Adipocyte (in vitro differentiated cells): ENCODE data around the gene ROR1.

Experiments
- DNase-seq: peaks from one replicate; pipeline ENCODE4 v3.0.0-alpha.2; 2015; ENCODE audit warnings: low read depth
- H3K27me3 ChIP-seq: replicated peaks from 2 replicates; pipeline ENCODE4 v1.7.0; 2013; ENCODE audit warnings: mild to moderate bottlenecking, low read length, moderate library complexity; ENCODE audit not compliant: control insufficient read depth, insufficient read depth
- H3K36me3 ChIP-seq: 2 replicates; pipeline ENCODE4 v1.7.0; 2013; ENCODE audit warnings: low read length, mild to moderate bottlenecking, moderate library complexity; ENCODE audit not compliant: control insufficient read depth, insufficient read depth, severe bottlenecking
- H3K4me1 ChIP-seq: 2 replicates; pipeline ENCODE4 v1.7.0; 2013; ENCODE audit warnings: mild to moderate bottlenecking, low read length, moderate library complexity; ENCODE audit not compliant: control insufficient read depth, insufficient read depth
- H3K4me3 ChIP-seq: 2 replicates; pipeline ENCODE4 v1.7.0; 2013; ENCODE audit warnings: mild to moderate bottlenecking, low read length, moderate library complexity
- H3K9ac ChIP-seq: 2 replicates; pipeline ENCODE4 v1.7.0; 2013; ENCODE audit warnings: mild to moderate bottlenecking, low read length, moderate library complexity
- H3K9me3 ChIP-seq: 2 replicates; pipeline ENCODE4 v1.7.0; 2013; ENCODE audit warnings: mild to moderate bottlenecking, low read length, moderate library complexity; ENCODE audit not compliant: control insufficient read depth

ROR1 gene

DNA sequence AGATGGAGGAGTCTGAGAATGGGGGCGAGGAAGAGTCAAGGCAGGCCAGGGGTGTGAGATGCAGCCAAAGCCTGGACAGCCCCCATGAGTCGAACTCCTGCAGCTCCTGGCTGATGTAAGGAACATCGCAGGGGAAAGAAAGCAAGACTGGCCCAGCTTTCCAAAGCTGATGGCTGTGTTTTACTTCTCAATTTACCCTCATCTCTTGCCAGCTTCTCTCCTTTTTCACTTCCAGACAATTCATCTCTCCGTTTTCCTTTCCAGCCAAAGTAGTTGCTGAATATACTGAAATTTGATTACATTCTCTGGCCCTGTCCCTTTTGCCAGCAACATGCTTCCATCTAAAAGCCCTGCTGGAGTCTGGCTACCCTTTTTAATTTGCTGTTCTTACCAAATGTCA is 389.6 kb downstream of the ROR1 start:
- Histone ChIP-seq H3K9me3 (no peaks in the 10 kb centered on the region), H3K4me1 (peaks cover 61% of the 10 kb centered on the region), H3K36me3 (peaks cover 28% of the 10 kb centered on the region), H3K9ac (peak overlapping the region; percentile 68), H3K4me3 (no peak overlapping the region), H3K27me3 (no peaks in the 10 kb centered on the region)
- no peak for DNase-seq

DNA sequence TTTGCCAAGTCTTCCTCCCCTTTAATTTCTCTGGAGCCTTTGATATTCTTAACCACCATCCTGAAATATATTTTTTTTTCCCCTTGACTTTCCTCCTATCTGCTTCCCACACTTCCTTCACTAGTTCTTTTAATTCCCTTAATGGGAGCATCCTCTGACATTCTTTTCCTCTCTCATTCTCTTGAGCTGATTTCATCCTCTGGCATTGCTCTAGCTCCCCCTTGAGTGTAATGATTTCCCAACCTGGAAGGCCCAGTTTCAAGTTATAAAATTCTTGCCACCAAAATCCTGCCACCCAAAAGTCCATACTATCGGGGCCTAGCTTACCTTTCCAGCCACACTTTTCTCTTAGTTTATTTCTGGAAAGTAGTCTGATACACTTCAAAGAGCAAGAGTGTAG is 390.2 kb downstream of the ROR1 start:
- Histone ChIP-seq H3K9ac (peak overlapping the region; percentile 68), H3K4me1 (peaks cover 61% of the 10 kb centered on the region), H3K27me3 (no peaks in the 10 kb centered on the region), H3K9me3 (no peaks in the 10 kb centered on the region), H3K36me3 (peaks cover 26% of the 10 kb centered on the region), H3K4me3 (no peak overlapping the region)
- DNase-seq: peak; percentile 79

DNA sequence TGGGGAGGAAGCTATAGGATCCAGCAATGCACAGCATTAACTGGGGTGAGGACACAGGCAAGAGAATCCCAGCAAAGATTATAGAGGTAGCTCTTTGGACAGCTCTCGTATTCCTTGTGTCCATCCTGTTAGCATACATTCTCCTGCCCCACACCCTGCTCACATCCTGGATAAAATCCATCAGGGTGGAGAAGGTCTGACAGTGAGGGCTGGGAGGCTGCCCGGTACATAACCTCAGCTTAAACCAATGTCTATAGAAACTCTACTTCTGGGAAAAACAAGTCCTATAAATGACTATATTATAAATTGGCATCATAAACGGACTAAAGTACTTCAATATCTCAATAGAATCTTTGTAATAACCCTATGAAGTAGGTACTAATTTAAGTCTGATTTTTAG is 392.8 kb downstream of the ROR1 start:
- no peak for DNase-seq
- no peak overlapping the region for H3K4me3 ChIP-seq
- H3K9ac ChIP-seq: peak overlapping the region; percentile 13
- no peaks in the 10 kb centered on the region for H3K9me3 ChIP-seq
- H3K4me1 ChIP-seq: peaks cover 53% of the 10 kb centered on the region
- no peaks in the 10 kb centered on the region for H3K27me3 ChIP-seq
- H3K36me3 ChIP-seq: peaks cover 7% of the 10 kb centered on the region

DNA sequence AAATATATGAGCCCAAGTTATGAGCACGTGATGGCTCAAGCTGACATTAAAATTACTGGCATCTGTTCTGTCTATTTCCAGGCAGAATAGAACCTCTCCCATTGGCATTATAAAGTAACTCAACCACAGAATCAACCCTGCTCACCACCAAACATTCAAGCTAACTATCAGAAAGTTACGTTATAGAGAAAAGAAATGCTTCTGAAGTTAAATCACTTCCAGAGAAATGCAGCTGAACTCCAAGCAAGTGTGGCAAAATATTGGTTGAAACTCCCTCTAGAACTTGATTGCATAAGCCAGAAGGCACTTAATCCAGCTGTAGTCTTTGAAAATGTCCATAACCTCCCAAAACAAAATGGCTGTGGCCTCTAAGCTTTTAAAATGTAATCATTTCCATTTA is 393.4 kb downstream of the ROR1 start:
- H3K27me3 ChIP-seq: no peaks in the 10 kb centered on the region
- H3K4me3 ChIP-seq: no peak overlapping the region
- DNase-seq: peak; percentile 80
- peaks cover 52% of the 10 kb centered on the region for H3K4me1 ChIP-seq
- H3K9ac ChIP-seq: peak overlapping the region; percentile 13
- H3K36me3 ChIP-seq: peaks cover 7% of the 10 kb centered on the region
- no peaks in the 10 kb centered on the region for H3K9me3 ChIP-seq

DNA sequence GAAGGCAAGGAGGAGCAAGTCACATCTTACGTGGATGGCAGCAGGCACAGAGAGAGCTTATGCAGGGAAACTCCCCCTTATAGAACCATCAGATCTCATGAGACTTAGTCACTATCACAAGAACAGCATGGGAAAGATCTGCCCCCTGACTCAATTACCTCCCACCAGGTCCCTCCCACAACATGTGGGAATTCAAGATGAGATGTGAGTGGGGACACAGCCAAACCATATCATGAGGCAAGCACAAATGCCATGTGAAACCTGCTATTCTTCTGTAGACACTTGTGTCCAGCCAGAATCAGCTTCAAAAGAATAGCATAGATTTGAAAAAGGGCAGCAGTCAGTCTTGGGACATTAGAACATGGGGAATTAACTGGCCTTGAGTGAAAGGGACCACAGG is 397.4 kb downstream of the ROR1 start:
- H3K27me3 ChIP-seq: no peaks in the 10 kb centered on the region
- H3K9me3 ChIP-seq: no peaks in the 10 kb centered on the region
- no peaks in the 10 kb centered on the region for H3K36me3 ChIP-seq
- peak overlapping the region; percentile 65 for H3K9ac ChIP-seq
- peaks cover 57% of the 10 kb centered on the region for H3K4me1 ChIP-seq
- DNase-seq: no peak
- H3K4me3 ChIP-seq: peak overlapping the region; percentile 25

DNA sequence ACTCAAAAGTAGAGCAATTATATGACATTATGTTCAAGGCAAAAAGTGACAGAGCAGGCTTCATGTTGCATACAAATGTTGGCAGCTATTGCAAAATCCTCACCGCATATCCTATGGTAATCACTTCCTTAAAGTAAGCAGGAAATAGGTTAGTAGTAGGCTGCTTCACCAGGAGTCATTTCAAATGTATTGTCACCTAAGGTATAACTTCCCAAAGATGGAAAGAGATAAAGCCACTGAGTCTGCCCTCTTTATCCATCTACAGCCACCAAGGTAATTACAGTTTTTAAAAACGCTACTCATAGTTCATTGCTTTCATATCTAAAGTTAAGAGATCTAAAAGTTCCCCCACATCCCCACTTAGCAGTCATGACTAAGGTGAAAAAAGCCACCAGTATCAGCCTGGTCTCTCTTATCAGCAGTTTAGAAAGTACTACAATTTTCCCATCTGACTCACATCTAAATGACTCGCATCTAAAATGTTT is 398.0 kb downstream of the ROR1 start:
- Histone ChIP-seq H3K9ac (peak overlapping the region; percentile 65), H3K4me1 (peaks cover 56% of the 10 kb centered on the region), H3K9me3 (no peaks in the 10 kb centered on the region), H3K4me3 (peak overlapping the region; percentile 25), H3K27me3 (no peaks in the 10 kb centered on the region), H3K36me3 (no peaks in the 10 kb centered on the region)
- peak; percentile 62 for DNase-seq

DNA sequence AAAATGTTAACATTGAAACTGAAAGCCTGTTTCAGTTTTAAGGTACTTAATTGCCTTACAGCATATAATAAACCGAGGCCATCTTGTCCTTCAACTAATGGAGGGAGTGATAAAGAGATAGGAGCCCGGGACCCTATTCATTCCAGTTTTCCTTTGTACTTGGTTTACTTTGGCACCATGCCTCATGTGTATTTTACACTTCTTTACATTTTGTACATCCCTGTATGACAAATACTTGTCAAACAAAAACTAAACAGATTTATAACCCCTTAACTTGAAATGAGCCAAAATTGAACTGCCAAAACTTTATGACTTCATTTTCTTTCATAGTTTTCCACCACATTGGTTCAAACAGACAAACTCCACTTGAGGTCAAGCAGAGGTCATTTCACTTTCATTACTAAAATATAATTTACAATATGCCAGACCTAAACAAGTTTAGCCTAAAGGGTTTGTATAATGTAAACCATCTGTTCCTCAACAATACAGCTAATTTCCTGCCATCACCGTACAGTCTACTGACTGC is 398.7 kb downstream of the ROR1 start:
- peak overlapping the region; percentile 24 for H3K4me3 ChIP-seq
- no peaks in the 10 kb centered on the region for H3K27me3 ChIP-seq
- H3K4me1 ChIP-seq: peaks cover 49% of the 10 kb centered on the region
- no peaks in the 10 kb centered on the region for H3K9me3 ChIP-seq
- peak overlapping the region; percentile 65 for H3K9ac ChIP-seq
- DNase-seq: peak; percentile 79
- peaks cover 4% of the 10 kb centered on the region for H3K36me3 ChIP-seq

DNA sequence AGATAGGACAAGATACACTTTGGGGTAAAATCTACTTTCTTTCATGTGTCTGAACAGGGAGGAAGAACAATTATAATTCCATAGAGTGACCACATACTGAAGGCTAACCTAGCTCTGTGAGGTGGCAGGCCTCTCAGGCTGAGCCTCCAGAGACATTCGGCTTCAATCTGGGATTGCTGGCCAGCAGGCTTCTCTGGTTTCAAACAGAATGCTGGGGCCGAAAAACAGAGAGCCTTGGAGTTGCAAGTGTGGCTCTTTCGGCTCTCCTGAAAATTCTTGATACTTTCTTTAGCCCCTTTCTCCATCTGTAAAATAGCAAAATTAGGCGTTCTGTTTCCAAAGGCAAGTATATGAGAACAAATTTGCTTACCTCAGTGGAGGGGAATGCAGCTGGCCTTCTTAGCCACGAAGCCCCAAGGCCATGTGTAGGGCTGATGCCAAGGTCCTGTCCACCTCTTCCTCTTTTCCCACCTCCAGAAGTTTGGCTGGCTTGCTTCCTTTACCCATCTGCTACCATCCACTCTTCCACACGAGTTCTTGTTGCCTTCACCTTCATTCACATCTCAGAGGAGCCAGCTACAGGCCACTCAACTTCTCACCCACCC is 399.6 kb downstream of the ROR1 start:
- Histone ChIP-seq H3K9me3 (no peaks in the 10 kb centered on the region), H3K4me3 (no peak overlapping the region), H3K27me3 (no peaks in the 10 kb centered on the region), H3K36me3 (peaks cover 13% of the 10 kb centered on the region), H3K9ac (peak overlapping the region; percentile 16), H3K4me1 (peaks cover 44% of the 10 kb centered on the region)
- peak; percentile 57 for DNase-seq

DNA sequence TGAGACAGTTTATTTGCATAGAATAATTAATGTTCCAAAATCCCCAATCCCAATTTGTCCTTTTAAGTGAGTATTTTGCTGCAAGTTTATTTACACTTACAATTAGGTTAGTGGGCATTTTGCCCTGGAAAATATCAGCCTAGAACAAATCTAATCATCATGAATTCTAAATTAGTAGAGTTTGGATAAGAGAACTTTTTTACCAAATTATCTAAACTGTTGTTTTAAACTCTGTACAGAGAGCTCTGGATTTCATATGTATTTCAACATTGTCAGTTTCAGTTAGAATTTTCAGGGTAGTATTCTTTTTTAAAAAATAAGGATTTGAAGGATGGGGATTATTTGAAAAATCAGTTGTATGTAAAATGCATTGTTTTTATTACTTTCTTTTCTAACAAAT is 401.8 kb downstream of the ROR1 start:
- DNase-seq: peak; percentile 47
- Histone ChIP-seq H3K9ac (peak overlapping the region; percentile 52), H3K9me3 (no peaks in the 10 kb centered on the region), H3K36me3 (peaks cover 23% of the 10 kb centered on the region), H3K27me3 (no peaks in the 10 kb centered on the region), H3K4me3 (no peak overlapping the region), H3K4me1 (peaks cover 44% of the 10 kb centered on the region)

DNA sequence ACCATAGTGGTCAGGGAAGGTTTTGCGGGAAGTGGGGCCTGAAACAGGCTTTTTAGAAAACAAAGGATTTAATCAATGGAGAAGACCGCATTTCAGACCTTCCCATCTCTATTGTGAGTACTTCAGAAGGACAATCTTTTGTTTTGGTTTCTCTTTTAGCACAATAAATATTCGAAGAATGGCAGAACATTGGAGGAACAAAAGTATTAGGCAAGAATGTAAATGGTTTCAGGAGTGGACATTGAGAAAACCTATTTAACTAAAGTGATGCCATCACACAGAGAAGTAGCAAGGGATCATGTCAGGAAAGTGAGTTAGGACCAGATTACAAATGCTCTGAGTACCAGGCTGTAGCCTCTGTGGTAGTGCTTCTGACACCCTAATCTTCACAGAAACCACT is 402.8 kb downstream of the ROR1 start:
- Histone ChIP-seq H3K9ac (no peak overlapping the region), H3K36me3 (peaks cover 23% of the 10 kb centered on the region), H3K4me3 (no peak overlapping the region), H3K9me3 (no peaks in the 10 kb centered on the region), H3K27me3 (no peaks in the 10 kb centered on the region), H3K4me1 (peaks cover 38% of the 10 kb centered on the region)
- peak; percentile 50 for DNase-seq

DNA sequence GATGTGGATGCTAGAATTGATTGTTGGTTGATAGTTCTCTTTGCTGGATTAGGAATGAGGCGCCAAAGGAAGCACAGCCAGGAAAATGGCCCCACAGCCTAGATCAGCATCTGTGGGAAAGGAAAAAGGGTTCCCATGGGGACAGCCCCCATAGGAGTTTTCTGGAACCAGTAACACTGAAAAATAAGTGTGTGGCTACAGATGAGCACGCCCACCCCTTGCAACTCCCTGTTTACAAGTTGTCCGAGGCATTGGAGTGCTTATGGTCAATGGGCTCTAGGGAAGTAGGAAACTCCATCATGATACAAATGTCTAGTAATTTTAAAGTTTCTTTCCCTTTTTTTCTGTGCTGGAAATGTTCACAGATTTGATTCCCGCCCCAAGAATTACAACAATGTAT is 405.8 kb downstream of the ROR1 start:
- Histone ChIP-seq H3K9me3 (no peaks in the 10 kb centered on the region), H3K4me1 (peaks cover 26% of the 10 kb centered on the region), H3K36me3 (peaks cover 23% of the 10 kb centered on the region), H3K9ac (no peak overlapping the region), H3K4me3 (no peak overlapping the region), H3K27me3 (no peaks in the 10 kb centered on the region)
- no peak for DNase-seq

DNA sequence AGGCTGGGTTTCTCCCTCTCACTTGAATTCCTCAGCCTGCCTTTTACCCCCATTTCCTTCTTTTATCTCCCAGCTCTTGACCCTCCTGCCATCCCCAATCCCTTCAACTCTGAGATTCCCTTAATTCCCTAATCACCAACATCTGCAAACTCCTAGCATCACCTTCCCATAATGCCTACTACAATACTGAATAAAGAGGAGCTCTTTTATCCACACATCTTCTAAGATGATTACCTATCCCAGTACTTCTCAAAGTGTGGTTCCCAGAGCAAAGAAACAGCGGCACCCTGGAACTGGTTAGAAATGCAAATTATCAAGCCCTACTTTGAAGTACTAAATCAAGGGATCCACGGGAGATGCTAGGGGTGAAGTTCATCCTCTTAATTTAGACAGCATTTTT is 408.4 kb downstream of the ROR1 start:
- no peak overlapping the region for H3K9ac ChIP-seq
- H3K27me3 ChIP-seq: no peaks in the 10 kb centered on the region
- H3K9me3 ChIP-seq: no peaks in the 10 kb centered on the region
- H3K4me3 ChIP-seq: no peak overlapping the region
- H3K36me3 ChIP-seq: peaks cover 23% of the 10 kb centered on the region
- no peak for DNase-seq
- peaks cover 11% of the 10 kb centered on the region for H3K4me1 ChIP-seq
